ENCODE data around the gene MED27. TPM values are rescaled to one million over a fixed set of nuclear protein-coding genes. Genes with fewer than 3 reads are reported as not detected.

The MED27 gene
- total and polyA plus RNA-seq, 2 donors (not counting 1 experiment from before 2014, with no cell fraction given) = 13.4 to 44.7 TPM

DNA sequence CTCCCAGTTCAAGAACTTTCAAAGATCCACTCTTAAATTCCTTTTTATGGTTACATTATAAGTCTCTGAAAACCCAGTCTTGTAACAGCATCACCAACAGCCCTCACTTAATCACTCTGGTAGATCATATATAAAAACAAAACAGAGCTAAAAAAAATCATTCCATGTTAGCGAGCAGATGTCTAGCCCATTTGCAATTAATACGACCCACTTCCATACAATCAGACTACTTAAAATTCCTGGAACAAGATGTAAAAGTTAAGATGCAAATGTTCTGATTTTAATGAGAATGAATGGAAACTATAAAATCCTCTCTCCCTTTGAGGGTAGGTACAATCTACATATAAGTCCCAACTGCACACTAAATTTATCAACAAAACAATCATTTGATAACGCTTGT lies 167.0 kb downstream of the MED27 start:
- no peak overlapping the region for H3K4me2 ChIP-seq (ENCODE audit: extremely low read depth, insufficient read depth, low read length)
- no peak overlapping the region for H3K9ac ChIP-seq (ENCODE audit: insufficient read depth, low read length)
- no peak overlapping the region for H3K27ac ChIP-seq (ENCODE audit: insufficient read depth, low read length)
- TF ChIP-seq, protein P1, sequence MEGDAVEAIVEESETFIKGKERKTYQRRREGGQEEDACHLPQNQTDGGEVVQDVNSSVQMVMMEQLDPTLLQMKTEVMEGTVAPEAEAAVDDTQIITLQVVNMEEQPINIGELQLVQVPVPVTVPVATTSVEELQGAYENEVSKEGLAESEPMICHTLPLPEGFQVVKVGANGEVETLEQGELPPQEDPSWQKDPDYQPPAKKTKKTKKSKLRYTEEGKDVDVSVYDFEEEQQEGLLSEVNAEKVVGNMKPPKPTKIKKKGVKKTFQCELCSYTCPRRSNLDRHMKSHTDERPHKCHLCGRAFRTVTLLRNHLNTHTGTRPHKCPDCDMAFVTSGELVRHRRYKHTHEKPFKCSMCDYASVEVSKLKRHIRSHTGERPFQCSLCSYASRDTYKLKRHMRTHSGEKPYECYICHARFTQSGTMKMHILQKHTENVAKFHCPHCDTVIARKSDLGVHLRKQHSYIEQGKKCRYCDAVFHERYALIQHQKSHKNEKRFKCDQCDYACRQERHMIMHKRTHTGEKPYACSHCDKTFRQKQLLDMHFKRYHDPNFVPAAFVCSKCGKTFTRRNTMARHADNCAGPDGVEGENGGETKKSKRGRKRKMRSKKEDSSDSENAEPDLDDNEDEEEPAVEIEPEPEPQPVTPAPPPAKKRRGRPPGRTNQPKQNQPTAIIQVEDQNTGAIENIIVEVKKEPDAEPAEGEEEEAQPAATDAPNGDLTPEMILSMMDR (conservative IDR thresholded peaks at IDR 0.05 in 1 of 2, IDR thresholded peaks at IDR 0.05 in 1 of 2; ENCODE audit: low read depth in 1 of 2, low read length in 2 of 2) = no peak
- TF ChIP-seq EZH2 (IDR thresholded peaks at IDR 0.05; ENCODE audit: low read length, missing control alignments) = no peak
- no peaks in the 10 kb centered on the region for H3K79me2 ChIP-seq (ENCODE audit: control insufficient read depth, insufficient read depth, low read length)
- H3K4me3 ChIP-seq (replicated peaks in 1 of 4; ENCODE audit: control extremely low read depth in 1 of 4, insufficient read depth in 1 of 4, low read depth in 3 of 4, low read length in 4 of 4) = no peak overlapping the region
- DNase-seq (ENCODE audit: low read depth in 2 of 2) = no peak
- H3K4me1 ChIP-seq (ENCODE audit: control insufficient read depth, extremely low read depth, insufficient read depth, low read length) = no peaks in the 10 kb centered on the region
- H3K9me3 ChIP-seq (ENCODE audit: control insufficient read depth, insufficient read depth, low read depth, low read length) = no peaks in the 10 kb centered on the region
- peaks cover 2% of the 10 kb centered on the region for H4K20me1 ChIP-seq (ENCODE audit: control insufficient read depth, extremely low read depth, insufficient read depth, low read length)
- no peaks in the 10 kb centered on the region for H3K36me3 ChIP-seq (ENCODE audit: control insufficient read depth, insufficient read depth, low read length)
- no peak overlapping the region for H2AFZ ChIP-seq (ENCODE audit: low read length)
- no peaks in the 10 kb centered on the region for H3K27me3 ChIP-seq (ENCODE audit: control insufficient read depth, insufficient read depth, low read length)

DNA sequence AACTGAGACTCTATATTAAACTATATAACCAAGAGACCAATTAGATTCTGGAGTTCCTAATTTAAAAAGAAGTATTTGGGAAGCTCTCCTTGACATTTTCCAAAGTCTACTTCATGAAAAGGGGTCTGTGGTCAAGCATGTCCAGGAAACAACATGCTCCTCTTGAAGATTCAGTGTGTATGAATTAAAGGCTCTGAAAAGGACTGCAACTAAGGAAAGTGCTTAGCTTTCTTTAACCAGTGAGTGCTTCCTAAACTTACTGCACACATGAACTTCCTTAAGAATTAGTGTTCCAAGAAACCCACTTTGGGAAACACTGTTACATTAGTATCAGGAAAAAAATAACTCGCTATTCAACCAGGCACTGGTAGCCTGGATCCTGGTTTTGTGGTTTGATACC lies 167.6 kb downstream of the MED27 start:
- Histone ChIP-seq H3K79me2 (ENCODE audit: control insufficient read depth, insufficient read depth, low read length) (no peaks in the 10 kb centered on the region), H3K9ac (ENCODE audit: insufficient read depth, low read length) (no peak overlapping the region), H3K4me2 (ENCODE audit: extremely low read depth, insufficient read depth, low read length) (no peak overlapping the region), H3K27me3 (ENCODE audit: control insufficient read depth, insufficient read depth, low read length) (no peaks in the 10 kb centered on the region), H3K4me3 (replicated peaks in 1 of 4; ENCODE audit: control extremely low read depth in 1 of 4, insufficient read depth in 1 of 4, low read depth in 3 of 4, low read length in 4 of 4) (no peak overlapping the region), H3K9me3 (ENCODE audit: control insufficient read depth, insufficient read depth, low read depth, low read length) (no peaks in the 10 kb centered on the region), H3K4me1 (ENCODE audit: control insufficient read depth, extremely low read depth, insufficient read depth, low read length) (no peaks in the 10 kb centered on the region), H2AFZ (ENCODE audit: low read length) (no peak overlapping the region), H3K27ac (ENCODE audit: insufficient read depth, low read length) (no peak overlapping the region), H4K20me1 (ENCODE audit: control insufficient read depth, extremely low read depth, insufficient read depth, low read length) (peaks cover 2% of the 10 kb centered on the region), H3K36me3 (ENCODE audit: control insufficient read depth, insufficient read depth, low read length) (no peaks in the 10 kb centered on the region)
- no peak for DNase-seq (ENCODE audit: low read depth in 2 of 2)
- TF ChIP-seq EZH2 (IDR thresholded peaks at IDR 0.05; ENCODE audit: low read length, missing control alignments) = no peak
- TF ChIP-seq, protein P1 (conservative IDR thresholded peaks at IDR 0.05 in 1 of 2, IDR thresholded peaks at IDR 0.05 in 1 of 2; ENCODE audit: low read depth in 1 of 2, low read length in 2 of 2) = no peak

GRCh38 chr9:131910572-131910971 lies 169.1 kb downstream of the MED27 start:
- DNase-seq (ENCODE audit: low read depth in 2 of 2) = no peak
- H4K20me1 ChIP-seq (ENCODE audit: control insufficient read depth, extremely low read depth, insufficient read depth, low read length) = peaks cover 2% of the 10 kb centered on the region

More at GRCh38 chr9:131910572-131910971, 169.1 kb downstream of the MED27 start:
- no peak overlapping the region for H3K9ac ChIP-seq (ENCODE audit: insufficient read depth, low read length)
- no peaks in the 10 kb centered on the region for H3K36me3 ChIP-seq (ENCODE audit: control insufficient read depth, insufficient read depth, low read length)
- TF ChIP-seq, protein P1 (conservative IDR thresholded peaks at IDR 0.05 in 1 of 2, IDR thresholded peaks at IDR 0.05 in 1 of 2; ENCODE audit: low read depth in 1 of 2, low read length in 2 of 2) = no peak
- no peak for TF ChIP-seq EZH2 (IDR thresholded peaks at IDR 0.05; ENCODE audit: low read length, missing control alignments)
- no peaks in the 10 kb centered on the region for H3K9me3 ChIP-seq (ENCODE audit: control insufficient read depth, insufficient read depth, low read depth, low read length)
- no peak overlapping the region for H3K4me2 ChIP-seq (ENCODE audit: extremely low read depth, insufficient read depth, low read length)
- H2AFZ ChIP-seq (ENCODE audit: low read length) = no peak overlapping the region
- H3K79me2 ChIP-seq (ENCODE audit: control insufficient read depth, insufficient read depth, low read length) = no peaks in the 10 kb centered on the region
- H3K27ac ChIP-seq (ENCODE audit: insufficient read depth, low read length) = no peak overlapping the region
- no peak overlapping the region for H3K4me3 ChIP-seq (replicated peaks in 1 of 4; ENCODE audit: control extremely low read depth in 1 of 4, insufficient read depth in 1 of 4, low read depth in 3 of 4, low read length in 4 of 4)
- H3K4me1 ChIP-seq (ENCODE audit: control insufficient read depth, extremely low read depth, insufficient read depth, low read length) = no peaks in the 10 kb centered on the region
- H3K27me3 ChIP-seq (ENCODE audit: control insufficient read depth, insufficient read depth, low read length) = no peaks in the 10 kb centered on the region
